Transverse colon (tissue), 4 donors: ENCODE results near the gene TEX53.

Source experiments
- EP300 ChIP-seq: sonication (generic); formaldehyde crosslinking; IDR thresholded peaks from one replicate; pipeline ENCODE4 v1.6.1; 2017; ENCODE audit warnings: antibody characterized with exemption, low read depth
- POLR2A ChIP-seq: fragments of 450-650 bp; IDR thresholded peaks from one replicate; pipeline ENCODE4 v1.6.1; 2016; ENCODE audit warnings: antibody characterized with exemption, mild to moderate bottlenecking, moderate library complexity
- POLR2AphosphoS5 ChIP-seq, 3 donors: sonication (generic); formaldehyde crosslinking; IDR thresholded peaks; one replicate each; pipeline ENCODE4 v1.6.1; 2016; ENCODE audit warnings: antibody characterized with exemption in 3 of 3
- TF ChIP-seq, protein P1 (sequence below), 5 experiments: fragments of 200-600 bp in 3 of 5; fragments of 450-650 bp in 2 of 5; sonication (generic) in 3 of 5; IDR thresholded peaks; 1 replicate in 2 of 5; 2 replicates in 3 of 5; pipeline ENCODE4 v1.5.1; 2016 to 2017; ENCODE audit warnings: antibody characterized with exemption in 5 of 5, inconsistent platforms in 3 of 5, mild to moderate bottlenecking in 2 of 5, moderate library complexity in 1 of 5

DNA sequence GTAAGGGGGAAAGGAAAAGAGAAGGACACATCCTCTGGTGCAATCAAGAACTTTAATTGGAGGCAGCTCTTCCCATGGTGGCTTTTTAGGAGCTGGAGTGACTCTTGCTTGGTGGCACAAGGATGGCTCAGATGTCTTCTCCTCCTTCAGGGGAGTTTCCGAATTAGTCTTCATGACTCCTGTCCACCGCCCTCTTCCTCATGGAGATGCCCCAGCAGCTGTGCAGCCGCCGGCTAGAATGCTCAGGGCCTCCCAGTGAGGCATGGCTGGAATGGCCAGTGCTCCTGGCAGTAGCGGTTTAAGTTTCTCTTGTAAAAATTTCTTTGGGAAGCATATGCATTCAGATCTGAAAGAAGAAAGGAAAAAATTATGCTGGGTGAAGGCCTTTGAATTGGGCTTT, 8.8 kb upstream of the TEX53 start:
- TF ChIP-seq, protein P1, sequence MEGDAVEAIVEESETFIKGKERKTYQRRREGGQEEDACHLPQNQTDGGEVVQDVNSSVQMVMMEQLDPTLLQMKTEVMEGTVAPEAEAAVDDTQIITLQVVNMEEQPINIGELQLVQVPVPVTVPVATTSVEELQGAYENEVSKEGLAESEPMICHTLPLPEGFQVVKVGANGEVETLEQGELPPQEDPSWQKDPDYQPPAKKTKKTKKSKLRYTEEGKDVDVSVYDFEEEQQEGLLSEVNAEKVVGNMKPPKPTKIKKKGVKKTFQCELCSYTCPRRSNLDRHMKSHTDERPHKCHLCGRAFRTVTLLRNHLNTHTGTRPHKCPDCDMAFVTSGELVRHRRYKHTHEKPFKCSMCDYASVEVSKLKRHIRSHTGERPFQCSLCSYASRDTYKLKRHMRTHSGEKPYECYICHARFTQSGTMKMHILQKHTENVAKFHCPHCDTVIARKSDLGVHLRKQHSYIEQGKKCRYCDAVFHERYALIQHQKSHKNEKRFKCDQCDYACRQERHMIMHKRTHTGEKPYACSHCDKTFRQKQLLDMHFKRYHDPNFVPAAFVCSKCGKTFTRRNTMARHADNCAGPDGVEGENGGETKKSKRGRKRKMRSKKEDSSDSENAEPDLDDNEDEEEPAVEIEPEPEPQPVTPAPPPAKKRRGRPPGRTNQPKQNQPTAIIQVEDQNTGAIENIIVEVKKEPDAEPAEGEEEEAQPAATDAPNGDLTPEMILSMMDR (IDR thresholded peaks at IDR 0.05), result no peak
- TF ChIP-seq POLR2A, result no peak
- no peak for TF ChIP-seq POLR2AphosphoS5 (IDR thresholded peaks at IDR 0.05)
- TF ChIP-seq EP300, result no peak
